ENCODE measurements around the gene SFXN1. TPM values are rescaled to one million over a fixed set of nuclear protein-coding genes. Genes with fewer than 3 reads are reported as not detected.

SFXN1 gene
- total RNA-seq, 1 donor from 2014 or later, result 84.3 TPM

DNA sequence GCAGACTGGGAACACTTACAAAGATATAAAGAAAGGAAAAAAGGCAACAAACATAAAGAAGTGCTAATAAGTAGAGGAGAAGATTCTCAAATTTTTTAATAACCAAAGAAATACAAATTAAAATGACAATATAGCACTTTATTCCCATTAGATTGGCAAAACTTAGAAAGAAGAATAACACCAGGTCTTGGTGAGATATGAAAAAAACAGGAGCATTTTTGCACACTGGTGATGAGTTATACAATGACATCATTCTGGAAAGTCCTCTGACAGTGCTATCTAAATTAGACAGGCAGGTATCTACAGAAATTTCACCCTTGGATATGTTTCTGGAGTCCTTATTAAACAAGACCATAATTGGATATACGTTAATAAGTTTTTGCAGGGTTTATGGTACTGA lies 9.5 kb upstream of the SFXN1 start:
- TF ChIP-seq, protein P1, sequence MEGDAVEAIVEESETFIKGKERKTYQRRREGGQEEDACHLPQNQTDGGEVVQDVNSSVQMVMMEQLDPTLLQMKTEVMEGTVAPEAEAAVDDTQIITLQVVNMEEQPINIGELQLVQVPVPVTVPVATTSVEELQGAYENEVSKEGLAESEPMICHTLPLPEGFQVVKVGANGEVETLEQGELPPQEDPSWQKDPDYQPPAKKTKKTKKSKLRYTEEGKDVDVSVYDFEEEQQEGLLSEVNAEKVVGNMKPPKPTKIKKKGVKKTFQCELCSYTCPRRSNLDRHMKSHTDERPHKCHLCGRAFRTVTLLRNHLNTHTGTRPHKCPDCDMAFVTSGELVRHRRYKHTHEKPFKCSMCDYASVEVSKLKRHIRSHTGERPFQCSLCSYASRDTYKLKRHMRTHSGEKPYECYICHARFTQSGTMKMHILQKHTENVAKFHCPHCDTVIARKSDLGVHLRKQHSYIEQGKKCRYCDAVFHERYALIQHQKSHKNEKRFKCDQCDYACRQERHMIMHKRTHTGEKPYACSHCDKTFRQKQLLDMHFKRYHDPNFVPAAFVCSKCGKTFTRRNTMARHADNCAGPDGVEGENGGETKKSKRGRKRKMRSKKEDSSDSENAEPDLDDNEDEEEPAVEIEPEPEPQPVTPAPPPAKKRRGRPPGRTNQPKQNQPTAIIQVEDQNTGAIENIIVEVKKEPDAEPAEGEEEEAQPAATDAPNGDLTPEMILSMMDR (conservative IDR thresholded peaks at IDR 0.05), result no peak
- H3K9me3 Mint-ChIP-seq, result no peaks in the 10 kb centered on the region
- H3K4me3 Mint-ChIP-seq, result no peak overlapping the region
- no peak for DNase-seq (ENCODE audit: extremely low spot score, unreplicated experiment)
- H3K27ac Mint-ChIP-seq, result no peak overlapping the region
- H3K4me1 Mint-ChIP-seq (ENCODE audit: unreplicated experiment), result peaks cover 19% of the 10 kb centered on the region
- H3K36me3 Mint-ChIP-seq, result no peaks in the 10 kb centered on the region
- peaks cover 15% of the 10 kb centered on the region for H3K27me3 Mint-ChIP-seq

DNA sequence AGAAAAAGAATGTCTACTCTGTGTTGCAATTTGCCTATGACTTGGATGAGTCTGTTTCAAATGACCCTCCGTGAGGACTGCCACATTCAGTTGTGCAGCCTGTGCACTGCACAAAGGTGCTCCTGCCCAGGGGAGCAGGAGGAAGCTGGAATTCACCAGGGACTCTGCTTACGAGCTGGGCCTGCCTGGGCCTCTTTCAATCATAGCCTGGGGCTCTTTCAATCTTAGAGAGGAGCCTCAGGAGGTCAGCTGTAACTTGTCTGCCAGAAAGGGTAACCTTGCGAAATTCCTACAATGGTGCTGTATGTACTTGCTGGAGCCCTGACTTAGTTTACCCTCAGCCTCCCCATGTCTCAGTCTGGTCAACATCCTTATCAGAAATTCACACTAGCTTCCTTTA lies 8.4 kb upstream of the SFXN1 start:
- H3K27me3 Mint-ChIP-seq, result peaks cover 15% of the 10 kb centered on the region
- H3K9me3 Mint-ChIP-seq, result no peaks in the 10 kb centered on the region
- DNase-seq (ENCODE audit: extremely low spot score, unreplicated experiment), result no peak
- no peaks in the 10 kb centered on the region for H3K36me3 Mint-ChIP-seq
- no peak overlapping the region for H3K4me3 Mint-ChIP-seq
- H3K27ac Mint-ChIP-seq, result no peak overlapping the region
- TF ChIP-seq, protein P1 (conservative IDR thresholded peaks at IDR 0.05), result no peak
- peaks cover 14% of the 10 kb centered on the region for H3K4me1 Mint-ChIP-seq (ENCODE audit: unreplicated experiment)

DNA sequence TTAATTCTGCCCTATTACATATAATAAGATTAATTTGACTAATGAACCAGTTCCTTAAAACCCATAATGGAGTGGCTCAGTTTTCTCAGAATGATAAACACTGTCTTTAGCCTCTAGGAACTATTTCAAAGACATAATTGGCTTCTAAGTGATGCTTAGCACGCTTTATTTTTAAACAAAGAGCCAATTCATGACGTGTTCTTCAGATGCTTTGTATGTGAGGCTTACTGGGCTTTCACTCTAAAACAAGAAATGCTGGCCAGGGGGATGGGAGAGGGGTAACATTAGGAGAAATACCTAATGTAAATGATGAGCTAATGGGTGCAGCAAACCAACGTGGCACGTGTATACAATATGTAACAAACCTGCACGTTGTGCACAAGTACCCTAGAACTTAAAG lies 7.6 kb upstream of the SFXN1 start:
- DNase-seq (ENCODE audit: extremely low spot score, unreplicated experiment), result no peak
- Mint-ChIP-seq H3K4me1 (ENCODE audit: unreplicated experiment) (peaks cover 14% of the 10 kb centered on the region), H3K27me3 (peaks cover 18% of the 10 kb centered on the region), H3K27ac (no peak overlapping the region), H3K36me3 (no peaks in the 10 kb centered on the region), H3K9me3 (no peaks in the 10 kb centered on the region), H3K4me3 (no peak overlapping the region)
- TF ChIP-seq, protein P1 (conservative IDR thresholded peaks at IDR 0.05), result no peak

DNA sequence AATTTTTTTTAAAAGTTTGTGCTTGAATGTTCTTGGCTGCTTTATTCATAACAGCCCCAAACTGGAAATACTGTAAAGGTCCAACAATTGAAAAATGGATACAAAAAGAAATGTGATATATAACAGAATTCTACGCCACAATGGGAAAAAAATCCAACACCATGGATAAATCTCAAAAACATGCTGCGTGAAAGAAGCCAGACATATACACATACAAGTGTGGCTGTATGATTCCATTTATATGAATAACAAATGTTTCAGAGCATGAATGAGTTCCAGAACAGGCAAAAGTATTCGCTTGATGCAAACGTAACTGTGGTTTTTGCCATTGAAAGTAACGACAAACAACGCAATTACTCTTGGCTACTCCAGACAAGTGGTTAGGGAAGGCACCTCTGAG lies 7.2 kb upstream of the SFXN1 start:
- Mint-ChIP-seq H3K9me3 (no peaks in the 10 kb centered on the region), H3K4me1 (ENCODE audit: unreplicated experiment) (peaks cover 14% of the 10 kb centered on the region), H3K4me3 (no peak overlapping the region), H3K27ac (no peak overlapping the region), H3K27me3 (peaks cover 21% of the 10 kb centered on the region), H3K36me3 (no peaks in the 10 kb centered on the region)
- no peak for DNase-seq (ENCODE audit: extremely low spot score, unreplicated experiment)
- TF ChIP-seq, protein P1 (conservative IDR thresholded peaks at IDR 0.05), result no peak

DNA sequence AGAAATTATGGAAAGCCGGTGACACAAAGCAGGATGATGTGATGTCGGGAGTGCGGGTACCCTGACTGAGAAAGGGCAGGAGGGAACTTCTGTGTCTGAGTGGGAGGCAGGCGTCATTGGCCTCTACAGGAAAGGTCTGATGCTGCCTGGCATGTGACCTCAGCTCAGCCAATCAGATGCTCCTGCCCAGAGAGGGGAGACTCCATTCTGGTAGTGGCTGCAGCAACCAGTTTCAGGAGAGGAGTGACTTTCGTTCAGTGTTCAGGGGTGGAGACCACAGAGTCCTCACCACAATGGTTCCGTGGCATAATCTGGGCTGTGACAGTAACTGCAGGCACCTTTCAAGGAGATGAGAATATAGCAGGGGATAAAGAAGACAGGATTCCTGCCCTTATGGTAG lies 6.7 kb upstream of the SFXN1 start:
- no peak for DNase-seq (ENCODE audit: extremely low spot score, unreplicated experiment)
- H3K27me3 Mint-ChIP-seq, result peaks cover 25% of the 10 kb centered on the region
- no peaks in the 10 kb centered on the region for H3K9me3 Mint-ChIP-seq
- H3K27ac Mint-ChIP-seq, result no peak overlapping the region
- H3K36me3 Mint-ChIP-seq, result no peaks in the 10 kb centered on the region
- no peak overlapping the region for H3K4me3 Mint-ChIP-seq
- peaks cover 14% of the 10 kb centered on the region for H3K4me1 Mint-ChIP-seq (ENCODE audit: unreplicated experiment)
- TF ChIP-seq, protein P1 (conservative IDR thresholded peaks at IDR 0.05), result no peak

DNA sequence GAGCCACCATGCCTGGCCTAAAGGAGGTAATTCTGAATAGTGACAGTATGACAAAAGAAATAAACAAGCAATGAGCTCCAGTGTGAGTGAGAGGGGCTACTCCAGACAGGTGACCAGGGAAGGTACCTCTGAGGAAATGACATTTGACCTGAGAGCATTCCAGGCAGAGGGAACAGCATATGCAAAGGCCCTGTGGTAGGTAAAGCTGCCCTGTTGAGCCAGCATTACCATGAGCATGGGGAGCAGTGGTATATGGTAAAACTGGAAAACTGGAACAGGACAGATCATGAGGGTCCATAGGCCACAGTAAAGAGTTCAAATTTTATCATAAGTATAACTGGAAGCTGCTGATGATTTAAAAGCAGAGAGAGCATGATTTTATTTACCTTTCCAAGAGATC lies 6.0 kb upstream of the SFXN1 start:
- Mint-ChIP-seq H3K27ac (no peak overlapping the region), H3K4me1 (ENCODE audit: unreplicated experiment) (peaks cover 14% of the 10 kb centered on the region), H3K4me3 (no peak overlapping the region), H3K9me3 (no peaks in the 10 kb centered on the region), H3K36me3 (no peaks in the 10 kb centered on the region), H3K27me3 (peaks cover 21% of the 10 kb centered on the region)
- TF ChIP-seq, protein P1 (conservative IDR thresholded peaks at IDR 0.05), result no peak
- DNase-seq (ENCODE audit: extremely low spot score, unreplicated experiment), result no peak

Data from type B pancreatic cell (in vitro differentiated cells).